Jurkat, Clone E6-1 (cell line): ENCODE results near the gene GPR31.
"Not testable (repeated sequence)": the region's sequence is repeated elsewhere in the genome, so short reads cannot be mapped to it uniquely, and the experiment has no call there.

ENCODE experiments used
- DNase-seq: peaks from one replicate; pipeline ENCODE4 v3.0.0-alpha.2; 2011; ENCODE audit warnings: low read depth, low spot score
- H3K4me3 ChIP-seq: 2 replicates; pipeline ENCODE4 v1.5.1; 2011; ENCODE audit warnings: mild to moderate bottlenecking, low read length, control low read depth, moderate library complexity

Gene GPR31

DNA sequence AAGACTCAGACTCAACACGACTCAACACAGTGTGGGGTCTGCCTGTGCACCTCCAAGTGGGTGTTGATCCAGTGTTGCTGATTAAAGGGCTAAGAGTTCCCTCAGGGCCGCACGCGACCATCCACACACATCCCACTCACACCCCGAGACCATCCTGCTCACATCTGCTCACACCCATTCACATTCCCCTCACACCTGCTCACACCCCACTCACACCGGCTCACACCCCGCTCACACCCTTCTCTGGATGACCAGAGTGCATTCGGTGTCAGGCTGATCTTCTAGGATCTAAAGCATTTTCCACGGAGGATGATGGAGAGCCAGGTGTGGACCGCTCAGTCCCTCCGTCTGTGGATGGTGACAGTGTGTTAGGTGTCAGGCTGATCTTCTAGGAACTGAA, 13.5 kb upstream of the GPR31 start:
- H3K4me3 ChIP-seq, DNase-seq: not testable (repeated sequence)

DNA sequence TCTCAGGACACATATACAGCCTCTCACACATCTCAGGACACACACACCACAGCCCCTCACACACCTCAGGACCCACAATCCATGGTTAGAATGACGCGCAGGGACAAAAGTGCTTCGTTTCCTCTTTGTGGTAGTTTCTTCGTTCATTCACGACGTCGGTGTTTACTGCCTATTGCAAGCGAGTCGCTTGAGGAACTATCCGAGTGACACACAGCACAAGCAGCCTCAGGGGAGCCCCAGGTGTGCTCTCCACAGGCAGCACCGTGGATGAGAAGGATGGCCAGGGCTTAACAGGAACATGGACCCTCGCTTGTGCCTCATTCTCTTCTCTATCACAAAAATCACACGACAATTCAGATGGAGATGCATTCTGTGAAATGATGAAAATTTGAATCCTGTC, 12.1 kb upstream of the GPR31 start:
- DNase-seq, H3K4me3 ChIP-seq: not testable (repeated sequence)

DNA sequence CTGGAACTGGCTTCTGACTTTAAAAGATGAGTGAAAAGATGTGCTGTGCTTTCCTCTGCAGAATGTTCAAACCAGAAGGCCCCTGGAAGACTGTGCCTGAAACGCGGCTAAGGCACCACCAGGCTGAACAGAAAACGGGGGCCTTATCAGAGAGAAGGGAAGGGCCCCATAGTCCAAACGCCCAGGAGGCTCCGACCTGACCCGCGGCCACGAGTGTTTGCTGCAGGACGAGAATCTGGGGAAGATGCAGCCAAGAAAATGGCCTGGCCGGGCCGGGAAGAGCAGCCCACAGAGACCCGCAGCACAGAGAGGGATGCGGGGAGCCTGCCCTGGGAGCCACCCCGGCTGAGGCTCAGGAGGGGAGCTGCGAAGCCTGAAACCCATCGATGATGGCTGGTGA, 10.5 kb upstream of the GPR31 start:
- H3K4me3 ChIP-seq, DNase-seq: not testable (repeated sequence)

DNA sequence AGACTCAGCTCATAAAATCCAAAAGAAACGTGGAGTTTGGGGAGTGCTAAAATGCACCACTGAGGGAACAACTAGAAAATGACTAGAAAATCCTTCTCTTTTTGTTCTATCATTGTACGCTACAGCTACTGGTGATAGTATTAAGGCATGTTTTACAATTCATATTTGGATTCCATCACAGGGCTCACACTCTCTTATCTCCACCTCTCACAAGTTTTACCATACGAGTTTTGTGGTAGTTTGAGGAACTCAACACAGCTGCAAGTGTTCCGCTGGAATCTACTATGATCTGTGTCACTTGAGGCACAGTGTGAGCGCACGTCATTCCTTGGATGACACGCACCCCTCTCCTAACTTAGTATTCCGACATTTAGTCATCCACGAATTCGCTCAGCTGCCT, 9.9 kb upstream of the GPR31 start:
- not testable (repeated sequence) for H3K4me3 ChIP-seq, DNase-seq

DNA sequence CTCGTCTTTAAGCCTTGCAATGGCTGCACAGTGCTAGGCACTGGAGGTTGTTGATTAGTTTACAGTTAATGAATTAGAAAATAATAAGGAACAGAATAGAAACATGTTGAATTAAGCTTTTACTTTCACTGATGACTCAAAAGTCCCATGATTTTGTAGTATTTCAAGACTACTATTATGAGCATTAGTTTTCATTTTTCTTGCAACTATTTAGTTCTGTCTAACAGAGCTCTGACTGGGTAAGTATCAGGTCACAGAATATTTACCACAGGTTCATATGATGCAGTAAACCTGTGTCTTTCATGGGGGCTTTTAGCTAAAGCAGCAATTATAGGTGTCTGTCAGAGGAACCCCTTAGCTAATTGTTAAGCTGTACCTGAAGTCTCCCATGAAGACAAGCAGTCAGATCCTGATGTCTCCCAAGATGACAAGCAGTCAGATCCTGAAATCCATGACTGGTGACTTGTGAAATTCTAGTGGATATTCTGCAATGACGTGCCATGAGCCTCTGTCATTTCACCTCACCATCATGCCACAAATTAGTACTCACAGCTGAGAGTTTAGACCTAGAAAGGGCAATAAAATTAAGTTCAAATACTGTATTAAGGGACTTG, 8.2 kb upstream of the GPR31 start:
- no peak for DNase-seq

DNA sequence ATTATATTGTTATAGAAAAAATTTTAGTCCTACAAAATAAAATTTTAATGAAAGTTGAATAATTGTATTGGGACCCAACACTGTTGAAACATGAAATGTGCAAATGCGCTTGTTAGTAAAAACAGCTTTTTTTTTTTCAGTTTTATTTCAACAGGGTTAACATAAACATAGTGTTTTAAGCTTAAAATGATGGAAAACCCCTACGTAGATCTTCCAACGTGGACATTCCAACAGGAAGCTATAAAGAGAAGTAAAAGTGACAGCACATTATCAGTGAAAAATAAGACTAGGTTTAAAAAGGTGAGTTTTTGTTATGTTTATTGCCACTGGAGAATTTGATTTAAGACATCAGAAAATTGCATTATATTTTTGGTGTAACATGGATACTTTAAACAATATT, 6.5 kb upstream of the GPR31 start:
- DNase-seq, result no peak
- no peak overlapping the region for H3K4me3 ChIP-seq

More for the DNA sequence above, 8.2 kb upstream of the GPR31 start:
- H3K4me3 ChIP-seq, result no peak overlapping the region

DNA sequence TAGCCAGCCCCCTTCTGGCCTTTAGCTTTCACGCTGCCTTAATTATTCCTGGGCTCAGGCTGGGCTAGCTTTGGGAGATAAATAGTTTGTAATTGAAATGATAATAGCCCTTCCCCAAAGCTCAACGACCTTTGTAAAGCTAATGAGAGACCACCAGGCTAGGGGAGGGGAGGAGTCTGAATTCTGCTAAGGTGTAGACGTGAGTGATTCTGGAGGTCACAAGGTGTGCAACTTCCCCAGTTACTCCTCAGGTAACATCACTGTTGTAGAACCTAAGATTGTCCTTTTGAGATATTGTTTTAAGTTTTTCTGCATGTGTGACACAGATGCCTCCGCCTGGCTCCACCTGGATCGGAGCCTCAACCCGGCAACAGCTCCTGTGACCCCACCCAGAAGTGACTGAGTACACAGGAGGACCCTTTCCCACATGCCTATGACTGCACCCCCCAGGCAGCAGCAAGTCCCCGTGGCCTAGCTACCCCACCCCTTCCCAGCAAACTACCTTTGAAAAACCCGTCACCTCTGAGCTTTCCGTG, 5.8 kb upstream of the GPR31 start:
- DNase-seq, result no peak
- H3K4me3 ChIP-seq, result no peak overlapping the region

DNA sequence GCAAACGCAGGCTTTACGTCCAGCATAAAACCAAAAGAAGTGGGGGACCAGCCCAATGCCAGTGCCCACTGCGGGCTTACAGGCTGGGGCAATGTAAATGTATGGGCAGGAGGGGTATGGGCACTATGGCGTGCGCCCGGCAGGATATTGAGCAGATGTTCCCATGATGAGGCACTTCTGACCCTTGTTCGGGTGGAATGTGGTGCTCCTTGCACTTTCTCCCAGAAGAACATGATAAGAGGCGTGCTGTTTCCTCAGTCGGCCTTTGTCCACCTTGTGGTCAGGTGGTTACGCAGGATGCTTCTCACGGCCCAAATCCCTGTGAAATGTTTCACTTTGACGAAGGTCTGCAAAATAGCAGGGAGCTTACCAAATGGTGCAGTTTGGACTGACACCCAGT, 4.8 kb upstream of the GPR31 start:
- H3K4me3 ChIP-seq, result no peak overlapping the region

DNA sequence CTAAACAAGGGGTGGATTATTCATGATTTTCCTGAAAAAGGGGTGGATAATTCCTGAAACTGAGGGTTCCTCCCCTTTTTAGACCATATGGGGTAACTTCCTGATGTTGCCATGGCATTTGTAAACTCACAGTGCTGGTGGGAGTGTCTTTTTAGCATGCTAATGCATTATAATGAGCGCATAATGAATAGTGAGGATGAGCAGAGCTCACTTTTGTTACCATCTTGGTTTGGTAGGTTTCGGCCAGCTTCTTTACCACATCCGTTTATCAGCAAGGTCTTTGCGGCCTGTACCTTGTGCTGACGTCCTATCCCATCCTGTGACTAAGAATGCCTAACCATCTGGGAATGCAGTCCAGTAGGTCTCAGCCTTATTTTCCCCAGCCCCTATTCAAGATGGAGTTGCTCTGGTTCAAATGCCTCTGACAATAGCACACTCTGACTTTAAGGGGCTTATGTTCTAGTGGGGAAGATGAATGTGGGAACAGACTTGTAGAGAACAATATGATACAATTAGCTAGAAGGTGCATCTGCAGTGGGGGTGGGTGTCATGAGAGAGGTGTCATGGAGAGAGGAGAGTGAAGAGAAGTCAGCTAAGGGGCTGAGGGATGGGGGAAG, 4.2 kb upstream of the GPR31 start:
- no peak for DNase-seq
- no peak overlapping the region for H3K4me3 ChIP-seq

More for the DNA sequence above, 4.8 kb upstream of the GPR31 start:
- DNase-seq, result no peak

DNA sequence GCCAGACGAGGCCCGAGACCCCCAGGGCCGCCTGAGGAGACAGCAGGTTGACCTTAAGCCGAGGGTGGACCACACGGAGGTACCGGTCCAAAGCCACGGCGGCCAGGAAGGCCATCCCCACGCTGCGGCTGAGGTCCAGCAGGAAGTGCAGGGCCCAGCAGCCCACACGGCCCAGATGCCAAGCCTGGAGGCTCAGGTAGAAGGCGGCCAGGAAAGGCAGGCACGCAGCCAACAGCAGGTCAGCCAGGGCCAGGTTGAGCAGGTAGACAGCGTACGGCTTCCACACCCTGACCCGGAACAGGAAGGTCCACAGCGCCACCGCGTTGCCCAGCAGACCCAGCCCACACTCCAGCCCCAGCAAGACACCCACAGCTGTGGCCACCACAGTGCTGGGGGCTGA, 366 bp downstream of the GPR31 start:
- no peak overlapping the region for H3K4me3 ChIP-seq
- DNase-seq, result no peak

DNA sequence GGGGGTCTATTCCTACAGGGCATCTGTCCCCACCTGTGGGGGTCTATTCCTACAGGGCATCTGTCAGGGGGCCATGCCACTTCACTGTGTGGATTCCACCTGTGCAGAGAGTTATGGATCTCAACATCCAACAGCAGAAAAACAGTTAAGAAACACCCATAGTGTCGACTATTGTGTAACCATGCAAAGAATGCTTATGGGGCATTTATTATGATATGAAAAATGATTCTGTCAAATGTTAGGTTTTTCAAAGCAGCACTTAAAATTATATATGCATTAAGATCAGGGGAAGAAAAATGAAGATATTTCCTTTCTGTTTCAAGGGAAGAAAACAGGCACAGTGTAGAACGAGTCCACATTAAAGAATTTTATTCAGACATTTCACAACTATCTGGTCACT, 2.9 kb downstream of the GPR31 start:
- DNase-seq, result no peak
- H3K4me3 ChIP-seq, result no peak overlapping the region

DNA sequence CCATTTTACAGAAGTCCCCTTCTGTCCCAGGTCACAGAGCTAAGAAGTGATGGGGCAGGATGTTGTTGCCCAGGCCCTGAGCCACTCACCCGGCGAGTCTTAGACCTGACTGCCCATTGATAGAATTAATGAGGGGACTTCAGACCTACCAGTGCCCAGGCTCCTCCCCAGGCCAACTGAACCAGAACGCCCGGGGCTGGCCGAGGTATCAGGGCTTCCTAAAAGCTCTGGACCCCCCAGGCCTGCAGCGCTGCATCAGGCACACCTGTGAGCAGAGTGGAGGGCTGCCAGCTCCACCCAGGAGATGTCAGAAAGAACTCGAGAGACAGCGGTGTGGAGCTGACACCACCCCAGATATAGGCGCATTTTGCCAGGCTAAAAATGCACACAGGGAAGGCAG, 3.5 kb downstream of the GPR31 start:
- no peak overlapping the region for H3K4me3 ChIP-seq
- DNase-seq, result no peak

DNA sequence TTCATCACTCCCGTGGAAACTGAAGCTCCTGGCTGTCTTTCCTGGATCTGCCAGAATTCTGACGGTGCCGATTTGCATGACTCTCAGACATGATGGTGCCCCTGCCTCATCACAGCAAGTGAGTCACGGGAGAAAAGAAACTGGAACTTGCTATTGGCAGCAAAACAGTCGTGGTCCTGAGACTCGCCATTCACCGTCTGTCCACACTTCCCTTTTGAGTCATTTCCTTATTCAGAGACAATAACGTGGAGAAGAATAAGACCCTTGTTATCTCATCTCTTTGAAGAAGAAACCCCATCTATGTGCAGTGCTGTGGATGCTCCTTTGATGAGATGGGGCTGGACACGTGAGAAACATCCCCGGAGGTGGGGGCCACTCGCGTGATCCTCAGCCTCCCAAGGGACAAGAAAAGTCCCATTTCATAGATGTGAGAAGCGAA, 4.2 kb downstream of the GPR31 start:
- DNase-seq, result no peak
- no peak overlapping the region for H3K4me3 ChIP-seq

DNA sequence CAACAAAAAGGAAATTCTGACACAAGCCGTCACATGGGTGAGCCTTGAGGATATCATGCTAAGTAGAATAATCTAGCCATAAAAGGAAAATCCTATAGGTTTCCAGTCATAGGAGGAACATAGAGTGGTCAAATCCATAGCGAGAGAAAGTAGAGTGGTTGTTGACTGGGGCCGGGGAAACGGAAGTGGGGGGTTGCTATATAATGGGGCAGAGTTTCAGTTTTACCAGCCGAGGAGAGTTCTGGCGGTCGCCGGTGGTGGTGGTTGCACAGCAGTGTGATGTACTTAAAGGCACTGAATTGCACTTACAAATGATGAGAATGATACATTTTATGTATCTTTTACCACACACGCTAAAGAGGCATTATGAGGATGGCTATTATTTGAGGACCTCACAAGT, 4.9 kb downstream of the GPR31 start:
- no peak for DNase-seq
- no peak overlapping the region for H3K4me3 ChIP-seq

DNA sequence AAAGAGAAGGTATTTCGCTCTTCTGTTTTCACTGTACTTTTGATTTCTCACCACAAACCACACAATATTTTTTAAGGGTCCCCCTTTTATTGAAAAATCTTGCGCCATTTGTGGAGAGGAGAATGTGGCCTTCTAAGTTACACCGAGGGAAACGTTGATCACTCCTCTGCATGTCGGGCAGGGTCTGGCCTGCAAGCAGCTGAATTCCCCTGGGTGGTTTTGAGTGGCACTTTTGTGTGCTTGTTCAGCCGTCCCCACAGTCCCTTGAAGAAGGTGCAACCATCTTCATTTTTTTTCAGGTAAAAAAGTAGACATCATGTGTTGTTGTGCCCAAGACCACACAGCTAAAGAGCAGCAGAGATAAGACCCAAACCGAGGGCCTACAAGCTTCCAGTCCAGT, 6.1 kb downstream of the GPR31 start:
- DNase-seq, result no peak
- H3K4me3 ChIP-seq, result no peak overlapping the region

DNA sequence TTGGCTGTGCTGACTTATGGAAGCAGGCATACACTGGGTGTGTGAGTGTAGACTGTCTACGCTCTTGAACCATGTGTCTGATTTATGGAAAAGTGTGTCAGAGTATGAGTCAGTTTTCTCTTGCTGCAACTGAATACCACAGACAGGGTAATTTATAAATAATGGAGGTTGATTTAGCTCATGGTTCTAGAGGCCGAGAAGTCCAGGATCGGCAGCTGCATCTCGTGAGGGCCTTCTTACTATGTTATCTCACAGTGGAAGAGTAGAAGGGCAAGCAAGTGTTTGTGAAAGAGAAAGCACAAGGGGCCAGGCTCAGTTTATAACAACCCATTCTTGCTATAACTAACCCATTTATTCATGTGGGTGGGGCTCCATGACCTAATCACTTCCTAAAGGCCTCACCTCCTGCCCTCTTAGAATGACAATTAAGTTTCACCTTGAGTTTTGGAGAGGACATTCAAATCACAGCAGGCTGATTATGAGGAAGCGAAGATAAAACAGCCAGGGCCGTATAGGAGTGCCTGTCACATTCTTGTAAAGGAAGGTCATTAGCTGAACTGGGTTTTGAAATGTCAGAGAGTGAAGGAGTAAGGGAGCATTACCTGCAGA, 6.7 kb downstream of the GPR31 start:
- no peak overlapping the region for H3K4me3 ChIP-seq
- DNase-seq, result no peak

DNA sequence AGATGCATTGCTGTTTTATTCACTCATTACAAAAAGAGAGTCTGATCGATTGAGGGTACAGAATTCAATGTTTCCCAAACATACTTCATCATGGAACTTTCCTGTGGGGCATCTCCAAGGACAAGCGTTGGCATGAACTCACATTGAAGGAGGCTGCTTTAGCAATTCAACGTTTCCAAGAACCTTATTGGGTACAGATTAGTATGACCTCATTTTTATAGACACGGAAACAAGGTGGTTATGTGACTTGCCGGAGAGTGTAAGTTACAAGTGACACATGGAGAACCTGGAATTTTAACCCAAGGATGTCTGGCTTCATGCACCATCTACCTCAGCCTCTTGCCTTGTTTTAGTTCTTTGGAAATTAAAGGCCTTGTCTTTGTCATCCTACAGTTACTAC, 8.8 kb downstream of the GPR31 start:
- DNase-seq, result no peak
- H3K4me3 ChIP-seq, result no peak overlapping the region

DNA sequence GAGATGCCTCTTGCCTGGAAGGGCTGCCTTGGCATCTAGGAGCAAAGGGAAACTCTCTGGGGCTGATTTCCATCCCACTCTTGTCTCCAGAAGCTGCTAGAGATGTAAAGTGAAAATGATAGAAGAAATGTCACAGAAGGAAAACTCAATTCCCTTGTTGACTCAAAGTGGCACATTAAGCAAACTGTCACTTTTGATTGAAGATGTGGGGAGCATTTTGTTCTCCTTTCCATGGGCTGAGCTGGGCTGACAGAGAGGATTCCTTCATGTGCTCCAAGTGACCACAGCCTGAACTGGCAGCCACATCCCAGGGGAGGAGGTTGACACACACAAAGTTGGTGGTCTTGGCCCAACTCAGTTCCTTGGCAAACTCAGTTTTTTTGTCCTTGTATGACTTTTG, 9.8 kb downstream of the GPR31 start:
- no peak overlapping the region for H3K4me3 ChIP-seq
- no peak for DNase-seq

DNA sequence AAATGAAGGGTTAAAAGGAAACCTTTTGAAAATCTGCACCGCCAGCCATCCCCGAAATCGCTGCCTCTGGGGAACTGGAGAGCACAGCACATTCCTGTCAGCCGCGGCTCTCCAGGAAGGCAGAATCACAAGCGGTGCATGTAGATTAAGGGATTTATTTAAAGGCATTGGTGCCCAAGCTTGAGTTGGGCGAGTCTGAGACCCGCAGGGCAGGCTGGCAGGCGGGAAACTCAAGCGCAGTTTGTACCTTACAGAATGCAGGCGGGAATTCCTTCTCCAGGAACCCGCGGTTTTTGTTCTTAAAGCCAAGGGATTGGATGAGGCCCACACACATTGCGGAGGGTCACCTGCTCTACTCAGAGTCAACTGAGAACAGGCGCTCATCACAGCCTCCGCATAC, 10.8 kb downstream of the GPR31 start:
- no peak overlapping the region for H3K4me3 ChIP-seq
- no peak for DNase-seq

DNA sequence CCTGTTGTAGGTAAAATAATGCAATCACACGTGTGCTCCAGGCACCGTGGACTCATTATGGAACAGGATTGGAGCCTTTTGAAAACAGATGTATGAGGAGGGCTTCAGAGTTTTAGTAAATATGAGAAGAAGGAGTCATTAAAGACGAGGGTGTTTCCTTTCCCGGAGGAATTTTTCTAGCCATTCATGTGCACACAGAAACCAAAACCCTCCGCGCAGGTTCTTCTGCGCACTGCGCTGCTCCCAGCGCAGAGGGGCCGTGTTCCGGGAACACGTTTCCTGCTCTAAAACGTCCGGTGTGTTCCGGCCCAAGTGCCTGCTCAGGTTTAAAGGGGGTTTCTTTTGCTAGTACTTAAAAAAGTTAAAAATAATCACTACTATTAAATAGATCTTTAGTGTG, 11.6 kb downstream of the GPR31 start:
- DNase-seq, result no peak
- H3K4me3 ChIP-seq, result no peak overlapping the region

DNA sequence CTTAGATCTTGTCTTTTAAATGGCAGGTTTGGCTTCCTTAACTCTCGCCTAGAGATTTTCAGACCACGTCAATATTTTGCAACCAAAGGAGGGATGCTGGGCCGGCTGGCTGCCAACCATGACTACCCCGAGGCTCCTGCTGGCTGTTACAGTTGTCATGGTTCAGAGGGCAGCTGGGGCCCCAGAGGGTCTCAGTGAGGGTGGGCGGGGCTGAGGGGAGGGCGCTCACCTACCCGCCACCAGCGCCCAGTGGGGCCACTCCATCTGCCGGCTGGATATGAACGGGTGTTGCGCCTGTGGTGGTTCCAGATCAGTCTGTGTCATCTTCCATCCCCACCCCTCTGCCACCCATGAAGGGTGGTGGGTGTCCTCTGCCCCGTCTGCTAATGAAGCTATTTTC, 12.3 kb downstream of the GPR31 start:
- H3K4me3 ChIP-seq, result no peak overlapping the region
- DNase-seq, result no peak
